ENCODE results near the gene RPL10A.

GRCh38 chr6:35474942-35475570 is 6.9 kb downstream of the RPL10A start:
- no peak for TF ChIP-seq CTCF (optimal IDR thresholded peaks at IDR 0.05 in 1 of 3, IDR thresholded peaks at IDR 0.05 in 1 of 3, conservative IDR thresholded peaks at IDR 0.05 in 1 of 3; ENCODE audit: extremely low read depth in 1 of 3, insufficient read depth in 2 of 3, low read length in 3 of 3)
- TF ChIP-seq EZH2 (IDR thresholded peaks at IDR 0.05; ENCODE audit: low read length): no peak
